ENCODE measurements around the gene AKAP13. TPM values are rescaled to one million over a fixed set of nuclear protein-coding genes. Genes with fewer than 3 reads are reported as not detected.

The AKAP13 gene
- total and polyA plus RNA-seq, 2 of the 8 experiments (the other 6 are each of a cell fraction or from before 2014, with no cell fraction given), result 14.0 to 46.2 TPM

DNA sequence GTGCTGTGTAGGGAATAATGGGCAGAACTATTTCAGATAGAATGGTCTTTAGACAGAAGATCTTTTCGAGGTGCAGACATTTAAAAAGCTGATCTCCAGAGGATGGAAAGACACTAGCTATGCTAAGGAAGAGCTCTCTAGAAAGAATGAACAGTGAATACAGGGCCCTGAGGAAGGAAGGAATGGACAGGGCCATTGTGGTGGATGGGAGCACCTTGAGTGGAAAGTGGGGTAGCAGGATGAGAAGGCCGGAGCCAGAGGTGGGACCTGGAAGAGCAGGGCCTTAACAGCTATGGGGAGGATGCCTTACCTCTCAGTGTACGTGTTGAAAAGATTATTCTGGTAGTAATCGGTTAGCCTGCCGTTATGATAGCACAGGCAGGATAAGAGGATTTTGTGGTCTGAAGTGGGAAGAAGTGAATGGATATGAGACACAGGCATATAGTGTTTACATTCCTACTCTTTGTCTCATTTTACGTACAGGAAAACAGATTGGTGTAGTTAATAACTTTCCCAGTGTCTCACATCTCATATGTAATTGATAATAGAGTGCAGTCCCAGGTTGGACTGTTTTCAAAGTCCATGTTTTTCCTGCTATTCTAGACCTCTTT is 241.9 kb downstream of the AKAP13 start (continued):
- TF ChIP-seq CEBPB (IDR thresholded peaks at IDR 0.05; ENCODE audit: low read depth, low read length) (no peak), SP4 (IDR thresholded peaks at IDR 0.05; ENCODE audit: low read length) (no peak), SP2 (IDR thresholded peaks at IDR 0.05; ENCODE audit: low read length) (no peak), TBP (IDR thresholded peaks at IDR 0.05; ENCODE audit: low read depth, low read length) (no peak)

All from H1 (cell line).